ENCODE measurements around the gene SLCO1C1.

DNA sequence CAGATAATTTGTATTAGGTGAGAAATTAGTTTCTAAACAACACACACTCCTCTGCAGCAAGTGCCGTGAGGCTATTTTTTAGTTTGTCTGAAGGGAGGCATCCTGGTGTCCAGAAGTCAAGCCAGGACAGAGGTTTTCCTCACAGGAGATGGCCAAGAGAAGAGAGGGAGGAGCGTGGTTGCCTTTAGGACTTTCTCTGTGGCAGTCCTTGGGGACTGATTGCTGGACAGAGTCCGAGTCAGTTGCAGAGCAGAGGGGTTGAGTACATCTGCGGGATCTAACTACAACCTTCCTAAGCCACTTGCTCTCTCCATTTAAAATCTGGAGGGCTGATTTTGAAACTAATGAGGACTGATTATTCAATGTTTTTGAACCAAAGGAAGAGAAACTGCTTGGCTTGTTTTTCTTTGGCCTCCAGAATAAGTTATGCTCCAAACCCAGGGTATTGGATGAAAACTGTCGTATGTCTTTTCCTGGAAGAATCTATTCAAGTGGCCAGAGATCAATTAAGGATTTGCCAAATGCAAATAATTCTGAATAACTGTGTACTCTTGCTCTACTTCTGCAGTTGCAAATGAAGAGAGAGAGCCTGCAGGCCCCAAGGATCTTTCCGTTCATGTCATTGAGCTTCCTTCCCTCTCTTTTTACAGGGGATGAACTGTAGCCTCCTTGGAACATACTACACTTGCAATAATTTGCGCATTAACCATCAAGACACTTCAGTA lies 1.2 kb downstream of the SLCO1C1 start:
- TF ChIP-seq, protein P1, sequence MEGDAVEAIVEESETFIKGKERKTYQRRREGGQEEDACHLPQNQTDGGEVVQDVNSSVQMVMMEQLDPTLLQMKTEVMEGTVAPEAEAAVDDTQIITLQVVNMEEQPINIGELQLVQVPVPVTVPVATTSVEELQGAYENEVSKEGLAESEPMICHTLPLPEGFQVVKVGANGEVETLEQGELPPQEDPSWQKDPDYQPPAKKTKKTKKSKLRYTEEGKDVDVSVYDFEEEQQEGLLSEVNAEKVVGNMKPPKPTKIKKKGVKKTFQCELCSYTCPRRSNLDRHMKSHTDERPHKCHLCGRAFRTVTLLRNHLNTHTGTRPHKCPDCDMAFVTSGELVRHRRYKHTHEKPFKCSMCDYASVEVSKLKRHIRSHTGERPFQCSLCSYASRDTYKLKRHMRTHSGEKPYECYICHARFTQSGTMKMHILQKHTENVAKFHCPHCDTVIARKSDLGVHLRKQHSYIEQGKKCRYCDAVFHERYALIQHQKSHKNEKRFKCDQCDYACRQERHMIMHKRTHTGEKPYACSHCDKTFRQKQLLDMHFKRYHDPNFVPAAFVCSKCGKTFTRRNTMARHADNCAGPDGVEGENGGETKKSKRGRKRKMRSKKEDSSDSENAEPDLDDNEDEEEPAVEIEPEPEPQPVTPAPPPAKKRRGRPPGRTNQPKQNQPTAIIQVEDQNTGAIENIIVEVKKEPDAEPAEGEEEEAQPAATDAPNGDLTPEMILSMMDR (conservative IDR thresholded peaks at IDR 0.05), result no peak
- TF ChIP-seq ZFX (IDR thresholded peaks at IDR 0.05), result no peak

Measured in C4-2B (cell line).